ENCODE data around the gene TMEM114.

The TMEM114 gene

DNA sequence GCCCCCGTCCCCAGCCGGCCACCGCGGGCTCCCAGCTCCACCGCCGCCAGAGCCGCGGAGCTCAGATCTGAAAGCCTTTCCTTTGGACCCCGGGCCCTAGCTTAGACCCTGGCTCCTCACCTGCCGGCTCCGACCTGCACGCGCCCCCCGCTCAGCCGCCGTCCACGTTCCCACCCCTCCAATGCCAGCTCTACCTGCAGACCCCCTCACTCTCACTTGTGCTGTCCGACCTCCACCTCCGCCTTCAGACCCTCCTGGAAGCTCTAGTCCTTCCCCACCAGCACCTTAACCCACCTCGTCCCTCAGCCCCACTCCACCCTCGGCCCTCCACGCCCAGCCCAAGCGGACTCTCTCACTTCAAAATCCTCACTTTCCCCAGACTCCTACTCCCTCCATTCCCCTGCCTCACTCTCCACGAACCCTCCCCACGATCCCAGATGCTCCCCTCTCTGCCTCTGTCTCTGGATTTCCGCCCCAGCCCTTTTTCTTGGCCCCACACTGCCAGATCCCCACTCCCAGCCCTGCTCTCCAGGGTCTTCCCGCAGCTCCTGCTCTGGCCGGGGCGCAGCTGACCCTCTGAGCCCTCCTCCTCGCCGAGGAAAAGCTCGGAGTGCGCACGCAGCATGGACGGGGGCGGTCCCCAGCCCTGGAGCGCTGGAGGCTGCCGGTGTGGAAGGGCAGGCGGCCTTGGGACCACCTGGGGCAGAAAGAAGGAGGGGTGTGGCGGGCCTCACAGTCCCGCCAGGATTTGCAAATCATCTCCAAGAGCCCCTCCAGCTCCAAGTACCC, at the start of gene TMEM114:
Gene TMEM114, minus strand, starts transcription at position 612 of the 789 bp plus-strand sequence. CDS start 673 bp downstream, outside the sequence.
- no peaks in the 10 kb centered on the region for H3K36me3 ChIP-seq (ENCODE audit: insufficient read depth, low read length)
- no peak for TF ChIP-seq FOXP2 (optimal IDR thresholded peaks at IDR 0.05; ENCODE audit: control extremely low read depth, extremely low read length, insufficient read depth)
- TF ChIP-seq EZH2 (IDR thresholded peaks at IDR 0.05), result no peak
- no peak for TF ChIP-seq POLR2AphosphoS5 (IDR thresholded peaks at IDR 0.05; ENCODE audit: borderline replicate concordance, low read depth, low read length)
- DNase-seq (ENCODE audit: low read depth, low spot score), result no peak
- no peak within 1 kb of the TSS for H3K4me3 ChIP-seq
- H3K9ac ChIP-seq (ENCODE audit: insufficient read length), result no peak within 1 kb of the TSS
- no peak within 1 kb of the TSS for H3K27ac ChIP-seq
- H3K9me3 ChIP-seq (ENCODE audit: low read depth, low read length), result no peaks in the 10 kb centered on the region

DNA sequence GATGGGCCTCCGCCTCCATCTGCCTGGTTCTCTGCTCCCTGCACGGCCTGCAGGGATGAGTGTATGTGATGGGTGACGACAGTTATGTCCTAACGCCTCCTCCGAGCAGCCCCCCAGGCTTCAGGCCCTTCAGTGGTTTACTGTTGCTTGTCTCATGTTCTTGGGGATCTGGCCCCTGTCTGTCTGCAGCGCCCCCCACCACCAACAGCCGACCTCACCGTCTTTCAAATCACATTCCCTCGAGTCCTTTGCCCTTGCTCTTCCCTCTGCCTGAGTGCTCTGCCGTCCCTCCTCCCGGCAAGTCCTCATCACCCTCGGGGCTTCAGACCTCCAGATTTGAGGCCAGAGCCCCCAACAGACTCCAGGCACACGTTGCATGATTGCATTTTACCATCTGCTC, 49.4 kb upstream of the TMEM114 start:
- DNase-seq (ENCODE audit: low read depth, low spot score), result no peak
- Histone ChIP-seq H3K9me3 (ENCODE audit: low read depth, low read length) (no peaks in the 10 kb centered on the region), H3K27ac (no peak overlapping the region), H3K9ac (ENCODE audit: insufficient read length) (no peak overlapping the region), H3K4me3 (no peak overlapping the region), H3K36me3 (ENCODE audit: insufficient read depth, low read length) (peaks cover 81% of the 10 kb centered on the region)
- TF ChIP-seq EZH2 (IDR thresholded peaks at IDR 0.05), result no peak
- TF ChIP-seq POLR2AphosphoS5 (IDR thresholded peaks at IDR 0.05; ENCODE audit: borderline replicate concordance, low read depth, low read length), result no peak
- no peak for TF ChIP-seq FOXP2 (optimal IDR thresholded peaks at IDR 0.05; ENCODE audit: control extremely low read depth, extremely low read length, insufficient read depth)

DNA sequence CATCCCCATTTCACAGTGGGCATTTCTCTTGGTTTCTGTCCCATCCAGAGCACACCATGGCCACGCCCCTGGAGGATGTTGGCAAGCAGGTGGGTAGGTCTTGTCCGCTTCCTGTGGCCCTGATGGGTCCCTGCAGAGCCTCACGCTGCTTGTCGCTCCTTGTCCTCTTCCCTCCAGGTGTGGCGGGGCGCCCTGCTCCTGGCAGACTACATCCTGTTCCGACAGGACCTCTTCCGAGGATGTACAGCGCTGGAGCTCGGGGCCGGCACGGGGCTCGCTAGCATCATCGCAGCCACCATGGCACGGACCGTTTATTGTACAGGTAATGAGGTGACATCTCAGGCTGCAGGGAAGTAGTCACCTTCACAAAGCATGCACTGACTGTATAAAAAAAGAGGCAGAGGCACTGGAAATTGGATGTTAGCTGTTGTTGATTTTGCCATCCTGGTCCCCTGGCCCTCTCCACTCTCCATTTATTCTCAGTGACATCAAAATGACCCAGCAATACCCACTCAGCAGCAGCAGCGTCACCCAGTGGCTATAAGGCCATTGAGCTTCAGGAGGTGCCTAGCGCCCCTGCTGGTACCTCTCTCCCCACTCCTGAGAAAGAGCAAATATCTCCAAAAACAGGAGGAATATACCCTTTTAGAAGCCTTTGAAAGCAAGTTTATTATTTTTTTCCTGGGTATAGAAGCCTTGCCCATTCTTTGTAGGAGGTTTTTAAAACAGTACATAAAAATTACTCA, 44.9 kb upstream of the TMEM114 start:
- no peak for TF ChIP-seq FOXP2 (optimal IDR thresholded peaks at IDR 0.05; ENCODE audit: control extremely low read depth, extremely low read length, insufficient read depth)
- TF ChIP-seq POLR2AphosphoS5 (IDR thresholded peaks at IDR 0.05; ENCODE audit: borderline replicate concordance, low read depth, low read length), result no peak
- no peak for TF ChIP-seq EZH2 (IDR thresholded peaks at IDR 0.05)
- DNase-seq (ENCODE audit: low read depth, low spot score), result no peak
- no peak overlapping the region for H3K27ac ChIP-seq
- H3K9me3 ChIP-seq (ENCODE audit: low read depth, low read length), result no peaks in the 10 kb centered on the region
- H3K4me3 ChIP-seq, result no peak overlapping the region
- H3K9ac ChIP-seq (ENCODE audit: insufficient read length), result no peak overlapping the region
- H3K36me3 ChIP-seq (ENCODE audit: insufficient read depth, low read length), result peaks cover 79% of the 10 kb centered on the region

DNA sequence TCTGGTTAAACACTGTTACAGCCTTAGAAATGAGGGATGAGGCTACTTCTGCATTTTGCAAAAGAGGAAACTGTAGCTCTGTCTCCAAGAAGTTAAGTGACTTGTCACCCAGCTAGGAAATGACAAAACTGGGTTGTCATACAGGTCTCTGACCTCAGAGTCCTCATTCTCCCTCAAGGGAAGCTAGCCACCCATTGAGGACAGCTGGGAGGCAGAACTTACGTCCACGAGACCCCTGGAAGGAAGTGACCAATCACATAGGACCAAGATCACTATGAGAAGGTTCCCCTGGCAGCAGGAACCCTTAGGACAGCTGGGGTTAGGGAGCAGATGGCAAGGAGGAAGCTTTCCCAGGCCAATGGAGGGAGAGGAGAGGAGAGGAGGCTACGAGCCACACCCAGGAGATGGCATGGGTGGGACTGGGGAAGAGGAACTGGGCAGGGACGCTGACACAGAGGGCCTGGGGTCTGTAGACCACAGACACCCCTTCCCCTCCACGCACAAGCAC, 42.4 kb upstream of the TMEM114 start:
- Histone ChIP-seq H3K4me3 (no peak overlapping the region), H3K36me3 (ENCODE audit: insufficient read depth, low read length) (peaks cover 86% of the 10 kb centered on the region), H3K9me3 (ENCODE audit: low read depth, low read length) (no peaks in the 10 kb centered on the region), H3K27ac (no peak overlapping the region), H3K9ac (ENCODE audit: insufficient read length) (no peak overlapping the region)
- no peak for TF ChIP-seq FOXP2 (optimal IDR thresholded peaks at IDR 0.05; ENCODE audit: control extremely low read depth, extremely low read length, insufficient read depth)
- TF ChIP-seq EZH2 (IDR thresholded peaks at IDR 0.05), result no peak
- TF ChIP-seq POLR2AphosphoS5 (IDR thresholded peaks at IDR 0.05; ENCODE audit: borderline replicate concordance, low read depth, low read length), result no peak
- DNase-seq (ENCODE audit: low read depth, low spot score), result no peak

DNA sequence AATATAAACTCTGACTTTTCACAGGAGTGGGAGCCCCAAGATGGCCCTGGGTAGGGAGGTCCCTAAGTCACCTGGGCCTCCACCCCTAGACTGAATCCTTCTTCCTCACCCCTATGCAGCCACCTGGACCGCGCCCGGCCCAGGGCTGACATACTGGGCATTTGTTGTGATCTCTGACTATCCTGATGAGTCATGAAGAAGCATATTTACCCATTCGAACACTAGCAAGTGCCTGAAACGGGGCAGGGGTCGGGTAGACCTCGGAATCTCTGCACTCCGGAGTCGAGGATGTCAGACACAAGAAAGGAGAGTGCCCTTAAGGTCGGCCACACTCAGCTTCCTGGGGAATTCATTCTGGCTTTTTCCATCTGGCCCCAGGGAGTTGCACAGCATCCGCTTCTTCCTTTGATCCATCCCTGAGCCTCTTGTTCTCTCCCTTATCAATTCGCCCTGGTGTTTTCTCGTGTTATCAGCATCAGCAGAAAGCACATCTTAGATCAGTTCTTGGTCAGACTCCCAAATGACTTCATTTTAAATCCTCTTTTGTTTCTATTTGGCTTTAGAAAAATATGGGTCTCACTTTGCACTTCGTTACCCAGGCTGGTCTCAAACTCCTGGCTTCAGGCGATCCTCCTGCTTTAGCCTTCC, 41.6 kb upstream of the TMEM114 start:
- Histone ChIP-seq H3K27ac (no peak overlapping the region), H3K9ac (ENCODE audit: insufficient read length) (no peak overlapping the region), H3K4me3 (no peak overlapping the region), H3K36me3 (ENCODE audit: insufficient read depth, low read length) (peaks cover 87% of the 10 kb centered on the region), H3K9me3 (ENCODE audit: low read depth, low read length) (no peaks in the 10 kb centered on the region)
- TF ChIP-seq POLR2AphosphoS5 (IDR thresholded peaks at IDR 0.05; ENCODE audit: borderline replicate concordance, low read depth, low read length), result no peak
- TF ChIP-seq EZH2 (IDR thresholded peaks at IDR 0.05), result no peak
- no peak for TF ChIP-seq FOXP2 (optimal IDR thresholded peaks at IDR 0.05; ENCODE audit: control extremely low read depth, extremely low read length, insufficient read depth)
- no peak for DNase-seq (ENCODE audit: low read depth, low spot score)

DNA sequence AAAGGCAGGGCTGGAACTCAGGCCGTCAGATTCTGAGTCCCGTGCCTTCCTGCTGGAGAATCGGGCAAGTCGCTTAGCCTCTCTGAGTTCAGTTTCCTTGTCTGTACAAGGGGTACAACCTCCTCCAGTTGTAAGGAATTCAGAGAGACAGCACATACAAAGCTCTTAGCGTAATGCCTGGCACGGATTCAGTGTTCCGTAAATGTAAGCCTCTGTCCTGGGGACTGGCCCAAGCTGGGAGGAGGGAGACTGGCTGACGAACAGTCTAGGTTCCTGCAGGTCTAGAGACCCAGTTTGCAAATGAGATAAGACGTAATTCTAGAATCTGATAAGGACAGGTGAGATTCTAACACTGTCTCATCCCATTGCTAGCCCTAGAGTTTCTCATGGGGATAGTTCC, 41.1 kb upstream of the TMEM114 start:
- DNase-seq (ENCODE audit: low read depth, low spot score), result no peak
- H3K9me3 ChIP-seq (ENCODE audit: low read depth, low read length), result no peaks in the 10 kb centered on the region
- no peak overlapping the region for H3K27ac ChIP-seq
- H3K9ac ChIP-seq (ENCODE audit: insufficient read length), result no peak overlapping the region
- peaks cover 87% of the 10 kb centered on the region for H3K36me3 ChIP-seq (ENCODE audit: insufficient read depth, low read length)
- TF ChIP-seq EZH2 (IDR thresholded peaks at IDR 0.05), result no peak
- TF ChIP-seq FOXP2 (optimal IDR thresholded peaks at IDR 0.05; ENCODE audit: control extremely low read depth, extremely low read length, insufficient read depth), result no peak
- TF ChIP-seq POLR2AphosphoS5 (IDR thresholded peaks at IDR 0.05; ENCODE audit: borderline replicate concordance, low read depth, low read length), result no peak
- no peak overlapping the region for H3K4me3 ChIP-seq

DNA sequence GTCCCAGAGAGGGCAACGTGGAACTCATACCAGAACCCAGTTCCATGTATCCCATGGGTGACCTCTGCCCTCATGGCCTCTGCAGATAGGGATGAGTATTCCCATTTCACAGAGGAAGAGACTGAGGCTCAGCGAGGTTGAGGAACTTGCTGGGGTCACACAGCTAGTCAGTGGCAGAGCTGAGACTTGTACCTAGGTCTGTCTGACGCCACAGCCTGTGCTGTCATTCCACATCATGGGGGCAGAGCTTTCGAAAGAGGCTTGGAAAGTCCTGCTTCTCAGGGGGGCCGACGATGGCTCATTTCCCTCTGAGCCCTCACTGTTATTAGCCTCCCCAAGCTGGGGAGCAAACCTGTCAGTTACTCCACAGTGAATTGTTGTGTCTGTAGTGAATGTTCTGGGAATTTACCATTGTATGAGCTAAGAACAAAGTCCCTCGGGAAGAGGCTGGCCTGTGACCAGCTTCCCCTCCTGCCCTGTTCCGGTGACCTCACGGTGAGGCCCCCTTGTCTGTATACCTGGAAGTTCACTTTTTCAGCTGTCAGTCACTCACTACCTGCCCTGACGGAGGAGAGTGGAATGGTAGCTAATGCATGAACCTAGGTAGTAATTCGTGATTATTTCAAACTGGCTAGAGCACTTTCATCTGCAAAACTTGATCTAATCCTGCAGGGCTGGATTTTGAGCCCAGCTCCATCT, 40.1 kb upstream of the TMEM114 start:
- Histone ChIP-seq H3K4me3 (no peak overlapping the region), H3K9ac (ENCODE audit: insufficient read length) (no peak overlapping the region), H3K9me3 (ENCODE audit: low read depth, low read length) (no peaks in the 10 kb centered on the region), H3K36me3 (ENCODE audit: insufficient read depth, low read length) (peaks cover 89% of the 10 kb centered on the region), H3K27ac (no peak overlapping the region)
- no peak for DNase-seq (ENCODE audit: low read depth, low spot score)
- no peak for TF ChIP-seq EZH2 (IDR thresholded peaks at IDR 0.05)
- TF ChIP-seq FOXP2 (optimal IDR thresholded peaks at IDR 0.05; ENCODE audit: control extremely low read depth, extremely low read length, insufficient read depth), result no peak
- TF ChIP-seq POLR2AphosphoS5 (IDR thresholded peaks at IDR 0.05; ENCODE audit: borderline replicate concordance, low read depth, low read length), result no peak
